A549 treated with dexamethasone at 1 μM for 4 hours (cell line): Measurements from ENCODE around the gene KRTAP22-1. TPM values are rescaled to one million over a fixed set of nuclear protein-coding genes. Genes with fewer than 3 reads are reported as not detected.

Experiments used
- total RNA-seq: library from RNA; stranded (reverse); fragments of 200-300 nt; extraction: Qiagen RNA extraction; gene quantifications from 5 replicates; pipeline ENCODE4 v1.2.3, GENCODE V29; 2022

KRTAP22-1 gene
- not detected in 5 replicates for total RNA-seq

GRCh38 chr21:30600787-30601186 lies at the start of gene KRTAP22-1:
KRTAP22-1 (plus strand) TSS chr21:30601087.

DNA sequence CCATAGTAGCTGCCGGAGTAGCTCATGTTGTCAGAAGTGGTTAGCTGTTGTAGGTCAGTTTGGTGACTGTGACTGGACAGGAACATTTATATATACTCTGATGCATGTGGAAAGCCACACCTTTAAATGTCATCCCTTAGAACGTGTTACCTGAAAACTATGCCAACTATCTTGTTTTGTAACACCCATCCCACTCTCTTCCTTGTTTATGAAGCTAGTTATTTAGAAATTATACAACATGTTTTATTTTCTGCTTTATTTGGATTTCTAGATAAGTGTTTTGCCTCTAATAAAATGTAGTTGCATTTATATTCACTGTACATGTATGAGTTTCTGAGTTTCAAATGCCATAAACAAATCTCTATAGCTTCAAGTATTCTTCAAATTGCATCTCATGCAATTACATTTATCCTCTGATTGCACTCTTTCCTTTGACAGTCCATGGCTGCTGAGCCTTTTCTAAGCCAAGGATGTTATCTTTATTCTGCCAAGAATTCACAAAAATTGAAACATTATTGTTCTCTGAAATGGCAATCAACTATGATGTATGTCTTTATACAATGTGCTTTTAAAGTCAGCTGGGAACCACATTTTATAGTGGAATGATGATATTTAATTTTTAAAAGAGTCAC lies 39.5 kb upstream of the KRTAP22-1 start, which contains the start of gene KRTAP19-7:
Gene KRTAP19-7, minus strand, starts transcription at position 51 of the 632 bp plus-strand sequence. Its CDS starts 25 bp downstream, at position 26.

DNA sequence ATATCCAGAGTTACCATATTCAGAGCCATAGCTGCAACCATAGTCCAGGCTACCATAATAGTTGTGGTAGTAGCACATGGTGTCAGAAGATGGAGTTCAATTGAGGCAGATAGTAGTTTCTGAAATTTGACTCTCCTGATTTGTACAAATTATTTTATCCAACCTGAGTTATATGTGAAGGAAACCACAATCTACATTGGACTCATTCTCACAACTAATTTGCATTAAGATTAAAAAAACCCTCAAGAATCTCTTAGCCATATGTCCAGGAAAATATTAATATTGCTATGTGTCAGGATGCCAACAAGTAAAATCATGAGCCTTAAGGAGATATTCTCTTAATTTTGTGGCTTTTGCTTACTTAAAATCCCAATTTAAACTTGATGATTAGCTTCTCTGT lies 10.6 kb upstream of the KRTAP22-1 start, which contains the start of gene KRTAP22-2:
Gene KRTAP22-2, minus strand, starts transcription at position 101 of the 400 bp plus-strand sequence.

GRCh38 chr21:30592140-30592539 lies 8.7 kb upstream of the KRTAP22-1 start, which contains the start of gene KRTAP6-3:
KRTAP6-3 (plus strand) TSS chr21:30592440; CDS start chr21:30592446, 6 bp downstream.

DNA sequence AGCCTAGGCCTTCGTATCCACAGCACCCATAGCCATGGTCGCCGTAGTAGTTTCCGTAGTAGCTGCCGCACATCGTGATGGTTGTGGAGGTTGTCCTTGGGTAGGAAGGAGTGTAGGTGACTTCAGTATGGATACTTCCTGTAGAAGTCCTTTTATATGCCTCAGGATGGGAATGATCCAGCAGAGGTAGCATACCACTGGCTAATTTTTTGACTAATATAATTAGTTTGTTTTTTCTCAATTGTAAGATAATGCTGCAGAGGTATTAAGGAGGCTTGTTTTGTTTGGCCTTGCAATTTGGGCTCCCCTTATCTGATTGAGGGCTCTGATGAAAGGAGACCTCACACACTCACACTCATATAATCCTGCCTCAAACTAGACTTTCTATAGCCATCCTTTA lies 2.1 kb upstream of the KRTAP22-1 start, which contains the start of gene KRTAP6-2:
Gene KRTAP6-2, minus strand, starts transcription at position 101 of the 400 bp plus-strand sequence. Its CDS starts 28 bp downstream, at position 73.

GRCh38 chr21:30613836-30614235 lies 12.9 kb downstream of the KRTAP22-1 start, which contains the start of gene KRTAP6-1:
KRTAP6-1 (minus strand) TSS chr21:30613930; CDS start chr21:30613904, 26 bp downstream.

DNA sequence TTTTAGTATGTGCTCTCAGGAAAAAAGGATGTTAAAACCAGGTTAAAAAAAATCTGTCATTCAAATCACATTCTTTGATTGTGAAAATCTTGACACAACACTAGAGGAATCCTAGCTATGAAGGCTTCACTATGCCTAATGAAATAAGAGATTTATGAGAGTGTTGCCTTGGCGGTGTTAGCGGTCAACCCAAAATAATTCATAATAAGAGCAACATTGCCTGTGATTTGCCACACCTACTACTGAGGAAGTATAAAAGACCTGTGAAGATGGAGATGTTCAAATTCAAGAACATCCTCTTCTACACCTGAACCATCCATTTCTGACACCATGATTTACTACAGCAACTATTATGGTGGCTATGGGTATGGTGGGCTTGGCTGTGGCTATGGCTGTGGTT lies 15.2 kb downstream of the KRTAP22-1 start, which contains the start of gene KRTAP20-1:
Gene KRTAP20-1, plus strand, starts transcription at position 301 of the 400 bp plus-strand sequence. Its CDS starts 30 bp downstream, at position 331.

DNA sequence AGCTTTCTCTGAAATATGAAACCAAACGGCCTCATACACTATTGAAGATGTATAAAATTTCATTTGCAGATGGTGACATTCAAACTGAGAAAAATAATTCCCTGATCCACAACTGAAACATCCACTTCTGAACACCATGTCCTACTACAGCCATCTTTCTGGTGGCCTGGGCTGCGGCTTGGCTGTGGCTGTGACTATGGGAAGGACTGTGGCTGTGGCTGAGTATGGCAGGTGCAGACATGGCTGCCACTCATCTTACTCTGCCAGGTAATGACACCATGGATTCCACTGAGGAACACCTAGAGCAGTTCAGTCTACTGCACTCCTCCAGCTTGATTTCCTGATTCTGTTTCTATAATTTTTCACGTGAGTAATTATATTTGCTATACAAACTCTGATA lies 19.6 kb downstream of the KRTAP22-1 start, which contains the start of gene KRTAP20-4:
Gene KRTAP20-4, plus strand, starts transcription at position 106 of the 400 bp plus-strand sequence.

GRCh38 chr21:30634906-30635305 lies 34.0 kb downstream of the KRTAP22-1 start, which contains the start of gene KRTAP20-2:
KRTAP20-2 (plus strand) TSS chr21:30635206; CDS start chr21:30635264, 58 bp downstream.

DNA sequence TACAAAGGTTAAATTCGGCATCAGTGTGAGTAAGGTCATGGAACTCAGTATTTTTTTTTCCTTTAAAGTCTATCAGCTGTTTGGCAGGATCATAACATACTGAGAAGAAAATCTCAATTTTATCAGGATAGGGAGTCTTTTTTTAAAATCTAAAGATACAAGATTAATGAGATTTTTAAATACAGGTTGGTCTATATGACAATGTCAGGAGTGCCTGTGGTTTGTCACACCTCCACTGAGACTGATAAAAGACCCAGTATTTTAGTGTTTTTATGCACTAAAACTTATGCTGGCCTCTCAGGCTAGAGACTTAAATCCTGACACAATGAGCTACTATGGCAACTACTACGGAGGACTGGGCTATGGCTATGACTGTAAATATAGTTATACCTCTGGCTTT lies 41.7 kb downstream of the KRTAP22-1 start, which contains the start of gene KRTAP20-3:
Gene KRTAP20-3, plus strand, starts transcription at position 301 of the 400 bp plus-strand sequence.

Other genes with a start within 250 kb of the KRTAP22-1 start
- gene KRTAP13-2, start 228.8 kb upstream of the KRTAP22-1 start, total RNA-seq = 0.09 TPM in 1 of 5 replicates, not detected in the others
- not detected in 5 replicates for gene KRTAP13-1, start 205.1 kb upstream of the KRTAP22-1 start, total RNA-seq
- not detected in 5 replicates for gene KRTAP13-3, start 175.2 kb upstream of the KRTAP22-1 start, total RNA-seq
- not detected in 5 replicates for gene KRTAP13-4, start 170.9 kb upstream of the KRTAP22-1 start, total RNA-seq
- not detected in 5 replicates for gene KRTAP15-1, start 160.8 kb upstream of the KRTAP22-1 start, total RNA-seq
- not detected in 5 replicates for gene KRTAP19-1, start 120.7 kb upstream of the KRTAP22-1 start, total RNA-seq
- gene KRTAP19-2, start 113.7 kb upstream of the KRTAP22-1 start, total RNA-seq = not detected in 5 replicates
- gene KRTAP19-3, start 109.1 kb upstream of the KRTAP22-1 start, total RNA-seq = not detected in 5 replicates
- gene KRTAP19-4, start 103.9 kb upstream of the KRTAP22-1 start, total RNA-seq = not detected in 5 replicates
- not detected in 5 replicates for gene KRTAP19-5, start 98.9 kb upstream of the KRTAP22-1 start, total RNA-seq
- gene KRTAP19-6, start 59.2 kb upstream of the KRTAP22-1 start, total RNA-seq = not detected in 5 replicates
- not detected in 5 replicates for gene KRTAP19-7, start 39.8 kb upstream of the KRTAP22-1 start, total RNA-seq
- not detected in 5 replicates for gene KRTAP22-2, start 10.7 kb upstream of the KRTAP22-1 start, total RNA-seq
- not detected in 5 replicates for gene KRTAP6-3, start 8.6 kb upstream of the KRTAP22-1 start, total RNA-seq
- gene KRTAP6-2, start 2.2 kb upstream of the KRTAP22-1 start, total RNA-seq = not detected in 5 replicates
- gene KRTAP6-1, start 12.8 kb downstream of the KRTAP22-1 start, total RNA-seq = not detected in 5 replicates
- gene KRTAP20-1, start 15.3 kb downstream of the KRTAP22-1 start, total RNA-seq = not detected in 5 replicates
- not detected in 5 replicates for gene KRTAP20-4, start 19.5 kb downstream of the KRTAP22-1 start, total RNA-seq
- gene KRTAP20-2, start 34.1 kb downstream of the KRTAP22-1 start, total RNA-seq = not detected in 5 replicates
- not detected in 5 replicates for gene KRTAP20-3, start 41.8 kb downstream of the KRTAP22-1 start, total RNA-seq
- gene KRTAP21-3, start 117.7 kb downstream of the KRTAP22-1 start, total RNA-seq = not detected in 5 replicates
- gene KRTAP21-2, start 146.2 kb downstream of the KRTAP22-1 start, total RNA-seq = not detected in 5 replicates
- not detected in 5 replicates for gene KRTAP21-1, start 154.3 kb downstream of the KRTAP22-1 start, total RNA-seq
- gene KRTAP8-1, start 212.2 kb downstream of the KRTAP22-1 start, total RNA-seq = not detected in 5 replicates
- gene KRTAP7-1, start 228.7 kb downstream of the KRTAP22-1 start, total RNA-seq = not detected in 5 replicates